ENCODE data around the gene TTLL11. TPM values are rescaled to one million over a fixed set of nuclear protein-coding genes. Genes with fewer than 3 reads are reported as not detected.

TTLL11 gene
- polyA plus RNA-seq, 1 of the 3 experiments (the other 2 are of a cell fraction) = 6.8 TPM

DNA sequence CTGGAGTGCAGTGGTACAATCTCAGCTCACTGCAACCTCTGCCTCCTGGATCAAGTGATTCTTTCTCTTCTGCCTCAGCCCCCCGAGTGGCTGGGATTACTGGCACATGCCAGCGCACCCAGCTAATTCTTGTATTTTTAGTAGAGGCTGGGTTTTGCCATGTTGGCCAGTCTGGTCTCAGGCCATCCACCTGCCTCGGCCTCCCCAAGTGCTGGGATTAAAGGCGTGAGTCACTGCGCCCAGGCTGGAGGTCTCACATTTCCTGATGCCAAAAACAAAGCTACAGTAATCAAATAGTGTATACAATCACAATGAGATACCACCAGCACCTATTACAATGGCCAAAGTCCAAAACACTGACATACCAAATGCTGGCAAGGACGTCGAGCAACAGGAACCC is 51.1 kb downstream of the TTLL11 start:
- Histone ChIP-seq H3K79me2 (ENCODE audit: insufficient read depth) (no peaks in the 10 kb centered on the region), H2AFZ (ENCODE audit: low read depth) (no peak overlapping the region), H4K20me1 (ENCODE audit: insufficient read depth) (no peaks in the 10 kb centered on the region), H3K4me3 (ENCODE audit: low read depth in 2 of 2, low read length in 1 of 2) (no peak overlapping the region), H3K36me3 (replicated peaks in 1 of 2; ENCODE audit: control insufficient read depth in 1 of 2, insufficient read depth in 2 of 2, low read length in 1 of 2) (peaks cover 0 to 4% of the 10 kb centered on the region in 2 experiments), H3K9me2 (no peaks in the 10 kb centered on the region), H3K4me1 (ENCODE audit: control insufficient read depth in 1 of 2, insufficient read depth in 2 of 2, low read depth in 1 of 2, low read length in 1 of 2) (peaks cover 4 to 7% of the 10 kb centered on the region in 2 experiments; a peak in 3 of 4 replicates), H3K9ac (no peak overlapping the region), H3K27me3 (ENCODE audit: insufficient read depth) (no peaks in the 10 kb centered on the region), H3F3A (replicated peaks; ENCODE audit: insufficient read depth) (no peaks in the 10 kb centered on the region), H3K9me3 (no peaks in the 10 kb centered on the region), H3K4me2 (no peak overlapping the region), H3K27ac (ENCODE audit: low read depth in 2 of 2, low read length in 1 of 2) (no peak overlapping the region)
- ChIA-PET CTCF (interaction anchor here (1.5 kb wide), 1 partner anchor 32 kb away, joined by 3 read pairs; no protein-coding TSS in a partner anchor), POLR2A (no interaction called here)
- WGBS (ENCODE audit: low lambda C conversion rate) = 95% methylated on average over 7 of the region's 7 CpGs
- TF ChIP-seq, protein P1, sequence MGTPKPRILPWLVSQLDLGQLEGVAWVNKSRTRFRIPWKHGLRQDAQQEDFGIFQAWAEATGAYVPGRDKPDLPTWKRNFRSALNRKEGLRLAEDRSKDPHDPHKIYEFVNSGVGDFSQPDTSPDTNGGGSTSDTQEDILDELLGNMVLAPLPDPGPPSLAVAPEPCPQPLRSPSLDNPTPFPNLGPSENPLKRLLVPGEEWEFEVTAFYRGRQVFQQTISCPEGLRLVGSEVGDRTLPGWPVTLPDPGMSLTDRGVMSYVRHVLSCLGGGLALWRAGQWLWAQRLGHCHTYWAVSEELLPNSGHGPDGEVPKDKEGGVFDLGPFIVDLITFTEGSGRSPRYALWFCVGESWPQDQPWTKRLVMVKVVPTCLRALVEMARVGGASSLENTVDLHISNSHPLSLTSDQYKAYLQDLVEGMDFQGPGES (IDR thresholded peaks at IDR 0.05; ENCODE audit: low read depth, low read length) = no peak
- TF ChIP-seq RXRA (IDR thresholded peaks at IDR 0.05; ENCODE audit: borderline replicate concordance, low read depth) (no peak), MEF2A (IDR thresholded peaks at IDR 0.05; ENCODE audit: borderline replicate concordance, low read depth) (no peak), NFIC (IDR thresholded peaks at IDR 0.05; ENCODE audit: borderline replicate concordance) (no peak), FOSL2 (IDR thresholded peaks at IDR 0.05; ENCODE audit: borderline replicate concordance, low read depth) (no peak), JUND (IDR thresholded peaks at IDR 0.05) (no peak), YY1 (IDR thresholded peaks at IDR 0.05; ENCODE audit: low read depth) (no peak), SMC3 (IDR thresholded peaks at IDR 0.05; ENCODE audit: low read depth, low read length) (no peak), MXI1 (IDR thresholded peaks at IDR 0.05; ENCODE audit: low read depth, low read length) (no peak), FOXM1 (IDR thresholded peaks at IDR 0.05; ENCODE audit: low read depth) (no peak), FOXJ3 (CRISPR knock-in tag; IDR thresholded peaks at IDR 0.05) (no peak), EZH2phosphoT487 (IDR thresholded peaks at IDR 0.05; ENCODE audit: borderline replicate concordance, low read depth) (no peak), CHD2 (IDR thresholded peaks at IDR 0.05; ENCODE audit: low read length, partially characterized antibody) (no peak), EP300 (IDR thresholded peaks at IDR 0.05; ENCODE audit: borderline replicate concordance in 1 of 2, low read depth in 1 of 2, low read length in 1 of 2) (no peak), SIN3A (IDR thresholded peaks at IDR 0.05; ENCODE audit: borderline replicate concordance, low read depth, low read length) (no peak)
- TF ChIP-seq, protein P2, sequence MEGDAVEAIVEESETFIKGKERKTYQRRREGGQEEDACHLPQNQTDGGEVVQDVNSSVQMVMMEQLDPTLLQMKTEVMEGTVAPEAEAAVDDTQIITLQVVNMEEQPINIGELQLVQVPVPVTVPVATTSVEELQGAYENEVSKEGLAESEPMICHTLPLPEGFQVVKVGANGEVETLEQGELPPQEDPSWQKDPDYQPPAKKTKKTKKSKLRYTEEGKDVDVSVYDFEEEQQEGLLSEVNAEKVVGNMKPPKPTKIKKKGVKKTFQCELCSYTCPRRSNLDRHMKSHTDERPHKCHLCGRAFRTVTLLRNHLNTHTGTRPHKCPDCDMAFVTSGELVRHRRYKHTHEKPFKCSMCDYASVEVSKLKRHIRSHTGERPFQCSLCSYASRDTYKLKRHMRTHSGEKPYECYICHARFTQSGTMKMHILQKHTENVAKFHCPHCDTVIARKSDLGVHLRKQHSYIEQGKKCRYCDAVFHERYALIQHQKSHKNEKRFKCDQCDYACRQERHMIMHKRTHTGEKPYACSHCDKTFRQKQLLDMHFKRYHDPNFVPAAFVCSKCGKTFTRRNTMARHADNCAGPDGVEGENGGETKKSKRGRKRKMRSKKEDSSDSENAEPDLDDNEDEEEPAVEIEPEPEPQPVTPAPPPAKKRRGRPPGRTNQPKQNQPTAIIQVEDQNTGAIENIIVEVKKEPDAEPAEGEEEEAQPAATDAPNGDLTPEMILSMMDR (IDR thresholded peaks at IDR 0.05) = no peak
- TF ChIP-seq, protein P3, sequence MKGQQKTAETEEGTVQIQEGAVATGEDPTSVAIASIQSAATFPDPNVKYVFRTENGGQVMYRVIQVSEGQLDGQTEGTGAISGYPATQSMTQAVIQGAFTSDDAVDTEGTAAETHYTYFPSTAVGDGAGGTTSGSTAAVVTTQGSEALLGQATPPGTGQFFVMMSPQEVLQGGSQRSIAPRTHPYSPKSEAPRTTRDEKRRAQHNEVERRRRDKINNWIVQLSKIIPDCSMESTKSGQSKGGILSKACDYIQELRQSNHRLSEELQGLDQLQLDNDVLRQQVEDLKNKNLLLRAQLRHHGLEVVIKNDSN (IDR thresholded peaks at IDR 0.05; ENCODE audit: borderline replicate concordance, low read depth) = no peak
- TF ChIP-seq, protein P4, sequence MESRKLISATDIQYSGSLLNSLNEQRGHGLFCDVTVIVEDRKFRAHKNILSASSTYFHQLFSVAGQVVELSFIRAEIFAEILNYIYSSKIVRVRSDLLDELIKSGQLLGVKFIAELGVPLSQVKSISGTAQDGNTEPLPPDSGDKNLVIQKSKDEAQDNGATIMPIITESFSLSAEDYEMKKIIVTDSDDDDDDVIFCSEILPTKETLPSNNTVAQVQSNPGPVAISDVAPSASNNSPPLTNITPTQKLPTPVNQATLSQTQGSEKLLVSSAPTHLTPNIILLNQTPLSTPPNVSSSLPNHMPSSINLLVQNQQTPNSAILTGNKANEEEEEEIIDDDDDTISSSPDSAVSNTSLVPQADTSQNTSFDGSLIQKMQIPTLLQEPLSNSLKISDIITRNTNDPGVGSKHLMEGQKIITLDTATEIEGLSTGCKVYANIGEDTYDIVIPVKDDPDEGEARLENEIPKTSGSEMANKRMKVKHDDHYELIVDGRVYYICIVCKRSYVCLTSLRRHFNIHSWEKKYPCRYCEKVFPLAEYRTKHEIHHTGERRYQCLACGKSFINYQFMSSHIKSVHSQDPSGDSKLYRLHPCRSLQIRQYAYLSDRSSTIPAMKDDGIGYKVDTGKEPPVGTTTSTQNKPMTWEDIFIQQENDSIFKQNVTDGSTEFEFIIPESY (IDR thresholded peaks at IDR 0.05; ENCODE audit: borderline replicate concordance, low read depth) = no peak
- TF ChIP-seq, protein P5, sequence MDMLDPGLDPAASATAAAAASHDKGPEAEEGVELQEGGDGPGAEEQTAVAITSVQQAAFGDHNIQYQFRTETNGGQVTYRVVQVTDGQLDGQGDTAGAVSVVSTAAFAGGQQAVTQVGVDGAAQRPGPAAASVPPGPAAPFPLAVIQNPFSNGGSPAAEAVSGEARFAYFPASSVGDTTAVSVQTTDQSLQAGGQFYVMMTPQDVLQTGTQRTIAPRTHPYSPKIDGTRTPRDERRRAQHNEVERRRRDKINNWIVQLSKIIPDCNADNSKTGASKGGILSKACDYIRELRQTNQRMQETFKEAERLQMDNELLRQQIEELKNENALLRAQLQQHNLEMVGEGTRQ (IDR thresholded peaks at IDR 0.05; ENCODE audit: borderline replicate concordance, low read depth, low read length) = no peak
- TF ChIP-seq, protein P6, sequence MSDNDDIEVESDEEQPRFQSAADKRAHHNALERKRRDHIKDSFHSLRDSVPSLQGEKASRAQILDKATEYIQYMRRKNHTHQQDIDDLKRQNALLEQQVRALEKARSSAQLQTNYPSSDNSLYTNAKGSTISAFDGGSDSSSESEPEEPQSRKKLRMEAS (IDR thresholded peaks at IDR 0.05; ENCODE audit: low read depth) = no peak
- no peak for DNase-seq

All from SK-N-SH (cell line).